ENCODE data around the gene ADAMTS17.
"Not testable (repeated sequence)": the region's sequence is repeated elsewhere in the genome, so short reads cannot be mapped to it uniquely, and the experiment has no call there.

ADAMTS17 gene

GRCh38 chr15:100343251-100343650 lies 1.5 kb upstream of the ADAMTS17 start:
- no peak for DNase-seq
- in situ Hi-C loops (cut with MboI; ENCODE audit: low pct_unique_long_range_greater_than_20kb, low sequenced_read_pairs) = no loop called here

GRCh38 chr15:100341239-100341749 lies 481 bp downstream of the ADAMTS17 start:
- no peak for DNase-seq
- in situ Hi-C loops (cut with MboI; ENCODE audit: low pct_unique_long_range_greater_than_20kb, low sequenced_read_pairs) = no loop called here

GRCh38 chr15:100340721-100341238 lies 995 bp downstream of the ADAMTS17 start:
- DNase-seq = no peak
- in situ Hi-C loops (cut with MboI; ENCODE audit: low pct_unique_long_range_greater_than_20kb, low sequenced_read_pairs) = no loop called here

- DNase-seq = no peak
- in situ Hi-C loops (cut with MboI; ENCODE audit: low pct_unique_long_range_greater_than_20kb, low sequenced_read_pairs) = no loop called here
Measured at GRCh38 chr15:100339999-100340398, 1.8 kb downstream of the ADAMTS17 start.

GRCh38 chr15:100339451-100339850 lies 2.3 kb downstream of the ADAMTS17 start:
- DNase-seq; in situ Hi-C loops (cut with MboI; ENCODE audit: low pct_unique_long_range_greater_than_20kb, low sequenced_read_pairs): not testable (repeated sequence)

- peak; percentile 79 for DNase-seq
- in situ Hi-C loops (cut with MboI; ENCODE audit: low pct_unique_long_range_greater_than_20kb, low sequenced_read_pairs) = no loop called here
Measured at GRCh38 chr15:100338971-100339444, 2.8 kb downstream of the ADAMTS17 start.

- in situ Hi-C loops (cut with MboI; ENCODE audit: low pct_unique_long_range_greater_than_20kb, low sequenced_read_pairs) = no loop called here
- no peak for DNase-seq
Measured at GRCh38 chr15:100338247-100338646, 3.5 kb downstream of the ADAMTS17 start.

- in situ Hi-C loops (cut with MboI; ENCODE audit: low pct_unique_long_range_greater_than_20kb, low sequenced_read_pairs) = no loop called here
Measured at GRCh38 chr15:100337096-100338044, 4.4 kb downstream of the ADAMTS17 start.

GRCh38 chr15:100336061-100336460 lies 5.7 kb downstream of the ADAMTS17 start:
- in situ Hi-C loops (cut with MboI; ENCODE audit: low pct_unique_long_range_greater_than_20kb, low sequenced_read_pairs) = no loop called here
- no peak for DNase-seq

More at GRCh38 chr15:100337096-100338044, 4.4 kb downstream of the ADAMTS17 start:
- no peak for DNase-seq

GRCh38 chr15:100335335-100335999 lies 6.3 kb downstream of the ADAMTS17 start:
- no peak for DNase-seq
- in situ Hi-C loops (cut with MboI; ENCODE audit: low pct_unique_long_range_greater_than_20kb, low sequenced_read_pairs) = no loop called here

- no peak for DNase-seq
- in situ Hi-C loops (cut with MboI; ENCODE audit: low pct_unique_long_range_greater_than_20kb, low sequenced_read_pairs) = no loop called here
Measured at GRCh38 chr15:100334905-100335304, 6.9 kb downstream of the ADAMTS17 start.

GRCh38 chr15:100334456-100334855 lies 7.3 kb downstream of the ADAMTS17 start:
- in situ Hi-C loops (cut with MboI; ENCODE audit: low pct_unique_long_range_greater_than_20kb, low sequenced_read_pairs) = no loop called here
- DNase-seq = no peak

- in situ Hi-C loops (cut with MboI; ENCODE audit: low pct_unique_long_range_greater_than_20kb, low sequenced_read_pairs) = no loop called here
- DNase-seq = no peak
Measured at GRCh38 chr15:100334015-100334414, 7.8 kb downstream of the ADAMTS17 start.

GRCh38 chr15:100333236-100333635 lies 8.5 kb downstream of the ADAMTS17 start:
- in situ Hi-C loops (cut with MboI; ENCODE audit: low pct_unique_long_range_greater_than_20kb, low sequenced_read_pairs) = no loop called here

GRCh38 chr15:100332721-100333120 lies 9.1 kb downstream of the ADAMTS17 start:
- no peak for DNase-seq
- in situ Hi-C loops (cut with MboI; ENCODE audit: low pct_unique_long_range_greater_than_20kb, low sequenced_read_pairs) = no loop called here

More at GRCh38 chr15:100333236-100333635, 8.5 kb downstream of the ADAMTS17 start:
- no peak for DNase-seq

- in situ Hi-C loops (cut with MboI; ENCODE audit: low pct_unique_long_range_greater_than_20kb, low sequenced_read_pairs) = no loop called here
- no peak for DNase-seq
Measured at GRCh38 chr15:100332231-100332630, 9.5 kb downstream of the ADAMTS17 start.

GRCh38 chr15:100330629-100331215 lies 11.1 kb downstream of the ADAMTS17 start:
- in situ Hi-C loops (cut with MboI; ENCODE audit: low pct_unique_long_range_greater_than_20kb, low sequenced_read_pairs) = no loop called here
- DNase-seq = peak; percentile 64

- DNase-seq = no peak
- in situ Hi-C loops (cut with MboI; ENCODE audit: low pct_unique_long_range_greater_than_20kb, low sequenced_read_pairs) = no loop called here
Measured at GRCh38 chr15:100330221-100330620, 11.6 kb downstream of the ADAMTS17 start.

GRCh38 chr15:100328796-100329195 lies 13.0 kb downstream of the ADAMTS17 start:
- in situ Hi-C loops (cut with MboI; ENCODE audit: low pct_unique_long_range_greater_than_20kb, low sequenced_read_pairs) = no loop called here
- no peak for DNase-seq

Measured in KBM-7 (cell line).